BE2C (cell line): ENCODE data around the gene MANSC1. TPM values are rescaled to one million over a fixed set of nuclear protein-coding genes. Genes with fewer than 3 reads are reported as not detected.

Experiments
- DNase-seq: peaks from one replicate; pipeline ENCODE4 v3.0.0-alpha.2; 2020
- H3K27me3 ChIP-seq: fragments of 250-450 bp; sonication (Bioruptor Pico); 2 replicates; pipeline ENCODE4 v1.5.1; 2020; ENCODE audit warnings: mild to moderate bottlenecking
- H3K36me3 ChIP-seq: fragments of 250-450 bp; sonication (Bioruptor Pico); 2 replicates; pipeline ENCODE4 v1.5.1; 2020; ENCODE audit warnings: mild to moderate bottlenecking
- H3K4me1 ChIP-seq: fragments of 250-450 bp; sonication (Bioruptor Pico); 2 replicates; pipeline ENCODE4 v1.5.1; 2020
- H3K4me3 ChIP-seq: 2 replicates; pipeline ENCODE4 v1.5.1; 2011; ENCODE audit warnings: low read depth, low read length
- H3K9me3 ChIP-seq: fragments of 250-450 bp; sonication (Bioruptor Pico); 2 replicates; pipeline ENCODE4 v1.5.1; 2020
- CTCF ChIP-seq: IDR thresholded peaks from 2 replicates; pipeline ENCODE4 v1.5.1; 2012; ENCODE audit warnings: mild to moderate bottlenecking, low read depth, low read length
- polyA plus RNA-seq: library from polyadenylated mRNA; unstranded; fragments of >200 nt; gene quantifications from one replicate; pipeline ENCODE4 v1.2.1, GENCODE V29; 2012; ENCODE audit warnings: low read depth, missing spikeins; ENCODE audit not compliant: insufficient read length, insufficient read depth

The MANSC1 gene
- polyA plus RNA-seq: 11.1 TPM

- H3K36me3 ChIP-seq: no peaks in the 10 kb centered on the region
- no peaks in the 10 kb centered on the region for H3K9me3 ChIP-seq
- peak within 1 kb of the TSS; percentile 79 for H3K4me3 ChIP-seq
- no peaks in the 10 kb centered on the region for H3K27me3 ChIP-seq
- peak; percentile 72 for DNase-seq
- peak; percentile 49 for TF ChIP-seq CTCF
- no peaks in the 10 kb centered on the region for H3K4me1 ChIP-seq
Measured at GRCh38 chr12:12349711-12350665, at the start of gene MANSC1. Gene MANSC1 (minus strand): TSS chr12:12350242. CDS start chr12:12343314, 6,928 bp downstream.

GRCh38 chr12:12399161-12399560 is 49.1 kb upstream of the MANSC1 start:
- H3K36me3 ChIP-seq: no peaks in the 10 kb centered on the region
- H3K27me3 ChIP-seq: no peaks in the 10 kb centered on the region
- DNase-seq: no peak
- H3K4me3 ChIP-seq: no peak overlapping the region
- TF ChIP-seq CTCF: no peak
- peaks cover 3% of the 10 kb centered on the region for H3K4me1 ChIP-seq
- no peaks in the 10 kb centered on the region for H3K9me3 ChIP-seq

GRCh38 chr12:12398026-12398859 is 48.2 kb upstream of the MANSC1 start:
- Histone ChIP-seq H3K36me3 (no peaks in the 10 kb centered on the region), H3K27me3 (no peaks in the 10 kb centered on the region), H3K4me3 (no peak overlapping the region), H3K4me1 (no peaks in the 10 kb centered on the region), H3K9me3 (no peaks in the 10 kb centered on the region)
- no peak for DNase-seq
- TF ChIP-seq CTCF: peak; percentile 46

GRCh38 chr12:12397184-12397583 is 47.1 kb upstream of the MANSC1 start:
- H3K4me3 ChIP-seq: no peak overlapping the region
- H3K9me3 ChIP-seq: no peaks in the 10 kb centered on the region
- H3K36me3 ChIP-seq: no peaks in the 10 kb centered on the region
- no peak for DNase-seq
- H3K4me1 ChIP-seq: no peaks in the 10 kb centered on the region
- H3K27me3 ChIP-seq: no peaks in the 10 kb centered on the region
- no peak for TF ChIP-seq CTCF

GRCh38 chr12:12396694-12397093 is 46.7 kb upstream of the MANSC1 start:
- TF ChIP-seq CTCF: no peak
- no peak overlapping the region for H3K4me3 ChIP-seq
- no peaks in the 10 kb centered on the region for H3K4me1 ChIP-seq
- no peaks in the 10 kb centered on the region for H3K9me3 ChIP-seq
- DNase-seq: no peak
- H3K27me3 ChIP-seq: no peaks in the 10 kb centered on the region
- no peaks in the 10 kb centered on the region for H3K36me3 ChIP-seq

- no peak overlapping the region for H3K4me3 ChIP-seq
- DNase-seq: no peak
- no peaks in the 10 kb centered on the region for H3K36me3 ChIP-seq
- H3K4me1 ChIP-seq: no peaks in the 10 kb centered on the region
- H3K27me3 ChIP-seq: no peaks in the 10 kb centered on the region
- no peak for TF ChIP-seq CTCF
- no peaks in the 10 kb centered on the region for H3K9me3 ChIP-seq
Measured at GRCh38 chr12:12393171-12393570, 43.1 kb upstream of the MANSC1 start.
